ENCODE data around the gene PAPPA. TPM values are rescaled to one million over a fixed set of nuclear protein-coding genes. Genes with fewer than 3 reads are reported as not detected.

PAPPA gene
- total RNA-seq, 1 experiment from 2014 or later, result 0.05 TPM

GRCh38 chr9:116187570-116188170 is 34.1 kb downstream of the PAPPA start:
- H3K79me2 ChIP-seq (ENCODE audit: insufficient read depth, low read length), result no peaks in the 10 kb centered on the region
- H4K20me1 ChIP-seq (ENCODE audit: insufficient read depth), result no peaks in the 10 kb centered on the region
- no peak for TF ChIP-seq POLR2AphosphoS5 (IDR thresholded peaks at IDR 0.05; ENCODE audit: low read depth, low read length)
- TF ChIP-seq YY1 (IDR thresholded peaks at IDR 0.05; ENCODE audit: extremely low read depth, insufficient replicate concordance, low read depth, low read length), result no peak
- TF ChIP-seq ZNF274 (IDR thresholded peaks at IDR 0.05; ENCODE audit: low read depth, low read length), result no peak
- TF ChIP-seq SP1 (IDR thresholded peaks at IDR 0.05; ENCODE audit: low read depth), result no peak
- TF ChIP-seq EGR1 (IDR thresholded peaks at IDR 0.05; ENCODE audit: low read depth), result no peak
- H3K27ac ChIP-seq (ENCODE audit: low read depth, low read length), result no peak overlapping the region
- ATAC-seq (no peak), DNase-seq (ENCODE audit: low read depth, low spot score) (no peak)
- no TSS peak for BruUV-seq (replicated peaks)
- H3K27me3 ChIP-seq (ENCODE audit: insufficient read depth, low read length), result peaks cover 41% of the 10 kb centered on the region
- POLR2A ChIA-PET, result no interaction called here
- no peaks in the 10 kb centered on the region for H3K36me3 ChIP-seq (ENCODE audit: control insufficient read depth in 1 of 2, insufficient read depth in 2 of 2, low read length in 2 of 2)
- CTCF ChIA-PET, result no interaction called here
- no peak overlapping the region for H3K9ac ChIP-seq (ENCODE audit: low read length)
- no peaks in the 10 kb centered on the region for H3K9me2 ChIP-seq (ENCODE audit: insufficient read depth)
- H2AFZ ChIP-seq (ENCODE audit: low read depth, low read length, poor library complexity, severe bottlenecking), result no peak overlapping the region
- H3K9me3 ChIP-seq (ENCODE audit: control insufficient read depth in 1 of 2, insufficient read depth in 1 of 2, low read depth in 1 of 2, low read length in 2 of 2), result no peaks in the 10 kb centered on the region
- intact Hi-C loops (cut with micrococcal nuclease), result no loop called here
- H3K4me2 ChIP-seq (ENCODE audit: low read length), result no peak overlapping the region
- no peaks in the 10 kb centered on the region for H3K4me1 ChIP-seq (ENCODE audit: control insufficient read depth in 1 of 2, insufficient read depth in 2 of 2, low read length in 2 of 2)
- no peak overlapping the region for H3K4me3 ChIP-seq (replicated peaks in 1 of 2; ENCODE audit: low read depth in 1 of 2, low read length in 2 of 2)
- RAD21 ChIA-PET (ENCODE audit: low non-redundant PET in 1 of 2, low total read pairs in 2 of 2, uncharacterized antibody in 2 of 2, unreplicated experiment in 2 of 2), result no interaction called here

- ChIA-PET RAD21 (ENCODE audit: low non-redundant PET in 1 of 2, low total read pairs in 2 of 2, uncharacterized antibody in 2 of 2, unreplicated experiment in 2 of 2) (no interaction called here), CTCF (no interaction called here), POLR2A (no interaction called here)
- Histone ChIP-seq H3K9me3 (ENCODE audit: control insufficient read depth in 1 of 2, insufficient read depth in 1 of 2, low read depth in 1 of 2, low read length in 2 of 2) (no peaks in the 10 kb centered on the region), H4K20me1 (ENCODE audit: insufficient read depth) (no peaks in the 10 kb centered on the region), H3K4me1 (ENCODE audit: control insufficient read depth in 1 of 2, insufficient read depth in 2 of 2, low read length in 2 of 2) (no peaks in the 10 kb centered on the region), H3K79me2 (ENCODE audit: insufficient read depth, low read length) (no peaks in the 10 kb centered on the region), H3K27me3 (ENCODE audit: insufficient read depth, low read length) (peaks cover 34% of the 10 kb centered on the region), H3K9me2 (ENCODE audit: insufficient read depth) (no peaks in the 10 kb centered on the region), H3K27ac (ENCODE audit: low read depth, low read length) (no peak overlapping the region), H3K4me2 (ENCODE audit: low read length) (no peak overlapping the region), H3K4me3 (replicated peaks in 1 of 2; ENCODE audit: low read depth in 1 of 2, low read length in 2 of 2) (no peak overlapping the region), H3K36me3 (ENCODE audit: control insufficient read depth in 1 of 2, insufficient read depth in 2 of 2, low read length in 2 of 2) (no peaks in the 10 kb centered on the region), H3K9ac (ENCODE audit: low read length) (no peak overlapping the region), H2AFZ (ENCODE audit: low read depth, low read length, poor library complexity, severe bottlenecking) (no peak overlapping the region)
- ATAC-seq (no peak), DNase-seq (ENCODE audit: low read depth, low spot score) (no peak)
- BruUV-seq (replicated peaks), result no TSS peak
- intact Hi-C loops (cut with micrococcal nuclease), result no loop called here
- TF ChIP-seq SP1 (IDR thresholded peaks at IDR 0.05; ENCODE audit: low read depth), result no peak
- TF ChIP-seq EGR1 (IDR thresholded peaks at IDR 0.05; ENCODE audit: low read depth), result no peak
- no peak for TF ChIP-seq POLR2AphosphoS5 (IDR thresholded peaks at IDR 0.05; ENCODE audit: low read depth, low read length)
- TF ChIP-seq SRF (IDR thresholded peaks at IDR 0.05; ENCODE audit: low read depth), result no peak
- no peak for TF ChIP-seq RAD21 (IDR thresholded peaks at IDR 0.05; ENCODE audit: low read depth)
- TF ChIP-seq FOSL1 (IDR thresholded peaks at IDR 0.05; ENCODE audit: low read depth), result no peak
- TF ChIP-seq EZH2phosphoT487 (IDR thresholded peaks at IDR 0.05; ENCODE audit: borderline replicate concordance), result no peak
- no peak for TF ChIP-seq YY1 (IDR thresholded peaks at IDR 0.05; ENCODE audit: extremely low read depth, insufficient replicate concordance, low read depth, low read length)
- TF ChIP-seq ELF1 (IDR thresholded peaks at IDR 0.05; ENCODE audit: borderline replicate concordance, low read depth), result no peak
- TF ChIP-seq TCF7L2 (IDR thresholded peaks at IDR 0.05; ENCODE audit: borderline replicate concordance, extremely low read depth, insufficient read depth, insufficient read length), result no peak
- TF ChIP-seq JUND (IDR thresholded peaks at IDR 0.05), result no peak
- TF ChIP-seq POLR2A (IDR thresholded peaks at IDR 0.05; ENCODE audit: borderline replicate concordance, extremely low read depth, insufficient read depth, insufficient read length), result no peak
- no peak for TF ChIP-seq CBX3 (IDR thresholded peaks at IDR 0.05; ENCODE audit: low read depth)
- TF ChIP-seq ATF3 (IDR thresholded peaks at IDR 0.05), result no peak
These were observed 36.1 kb downstream of the PAPPA start for GRCh38 chr9:116189683-116190082.
